ENCODE measurements around the gene FSTL4. TPM values are rescaled to one million over a fixed set of nuclear protein-coding genes. Genes with fewer than 3 reads are reported as not detected.

The FSTL4 gene
- total RNA-seq, 2 donors from 2014 or later: 4.5 to 10.1 TPM

DNA sequence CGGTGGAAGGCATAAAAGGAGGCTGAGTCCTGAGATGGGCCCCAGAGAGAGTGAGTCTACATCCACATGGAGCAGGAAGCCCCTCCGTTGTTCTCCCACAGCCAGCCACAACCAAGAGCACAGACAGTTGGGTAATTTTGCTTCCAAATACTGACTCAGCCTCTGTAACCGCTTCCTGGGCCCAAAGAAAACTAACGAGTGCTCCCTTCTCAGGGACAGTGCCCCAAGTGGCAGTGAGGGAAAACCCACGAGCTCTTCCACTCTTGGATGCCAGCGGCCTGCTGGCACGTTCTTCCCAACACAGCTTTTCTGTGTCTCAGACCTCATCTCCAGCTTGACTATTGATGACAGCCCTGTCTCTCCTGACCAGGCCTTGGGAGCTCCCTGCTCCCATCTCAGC lies 207.6 kb downstream of the FSTL4 start:
- Histone ChIP-seq H3K9me3 (no peaks in the 10 kb centered on the region), H3K4me1 (replicated peaks) (no peaks in the 10 kb centered on the region), H3K36me3 (no peaks in the 10 kb centered on the region), H3K4me3 (no peak overlapping the region), H3K27ac (no peak overlapping the region), H3K27me3 (replicated peaks; ENCODE audit: insufficient read depth) (no peaks in the 10 kb centered on the region)
- 88% methylated on average over 7 of the region's 7 CpGs for WGBS
- TF ChIP-seq POLR2A (IDR thresholded peaks at IDR 0.05) (no peak), POLR2AphosphoS5 (IDR thresholded peaks at IDR 0.05) (no peak), CTCF (IDR thresholded peaks at IDR 0.05) (no peak)
- no peak for DNase-seq (ENCODE audit: low spot score)
- intact Hi-C loops (cut with DNase I): no loop called here

- intact Hi-C loops (cut with DNase I): no loop called here
- Histone ChIP-seq H3K36me3 (no peaks in the 10 kb centered on the region), H3K4me1 (replicated peaks) (no peaks in the 10 kb centered on the region), H3K27ac (no peak overlapping the region), H3K9me3 (no peaks in the 10 kb centered on the region), H3K27me3 (replicated peaks; ENCODE audit: insufficient read depth) (no peaks in the 10 kb centered on the region), H3K4me3 (no peak overlapping the region)
- WGBS: 98% methylated on average over 5 of the region's 5 CpGs
- no peak for DNase-seq (ENCODE audit: low spot score)
- TF ChIP-seq POLR2AphosphoS5 (IDR thresholded peaks at IDR 0.05) (no peak), CTCF (IDR thresholded peaks at IDR 0.05) (no peak), POLR2A (IDR thresholded peaks at IDR 0.05) (no peak)
Measured at GRCh38 chr5:133403741-133404364, 208.5 kb downstream of the FSTL4 start.

GRCh38 chr5:133402775-133403174 lies 209.6 kb downstream of the FSTL4 start:
- no peak overlapping the region for H3K4me3 ChIP-seq
- intact Hi-C loops (cut with DNase I): no loop called here
- DNase-seq (ENCODE audit: low spot score): no peak
- no peaks in the 10 kb centered on the region for H3K4me1 ChIP-seq (replicated peaks)
- no peak overlapping the region for H3K27ac ChIP-seq
- 94% methylated on average over 12 of the region's 12 CpGs for WGBS
- TF ChIP-seq POLR2A (IDR thresholded peaks at IDR 0.05): no peak
- TF ChIP-seq CTCF (IDR thresholded peaks at IDR 0.05): no peak
- TF ChIP-seq POLR2AphosphoS5 (IDR thresholded peaks at IDR 0.05): no peak
- H3K36me3 ChIP-seq: no peaks in the 10 kb centered on the region
- H3K27me3 ChIP-seq (replicated peaks; ENCODE audit: insufficient read depth): no peaks in the 10 kb centered on the region
- no peaks in the 10 kb centered on the region for H3K9me3 ChIP-seq

- no peak overlapping the region for H3K27ac ChIP-seq
- no peak for TF ChIP-seq CTCF (IDR thresholded peaks at IDR 0.05)
- TF ChIP-seq POLR2A (IDR thresholded peaks at IDR 0.05): no peak
- no peak for TF ChIP-seq POLR2AphosphoS5 (IDR thresholded peaks at IDR 0.05)
- H3K4me1 ChIP-seq (replicated peaks): no peaks in the 10 kb centered on the region
- intact Hi-C loops (cut with DNase I): no loop called here
- H3K9me3 ChIP-seq: no peaks in the 10 kb centered on the region
- no peaks in the 10 kb centered on the region for H3K27me3 ChIP-seq (replicated peaks; ENCODE audit: insufficient read depth)
- 89% methylated on average over 9 of the region's 9 CpGs for WGBS
- DNase-seq (ENCODE audit: low spot score): no peak
- H3K36me3 ChIP-seq: no peaks in the 10 kb centered on the region
- no peak overlapping the region for H3K4me3 ChIP-seq
Measured at GRCh38 chr5:133401731-133402347, 210.5 kb downstream of the FSTL4 start.

- intact Hi-C loops (cut with DNase I): no loop called here
- H3K4me1 ChIP-seq (replicated peaks): no peaks in the 10 kb centered on the region
- no peaks in the 10 kb centered on the region for H3K9me3 ChIP-seq
Measured at GRCh38 chr5:133400831-133401351, 211.4 kb downstream of the FSTL4 start.

More at GRCh38 chr5:133400831-133401351, 211.4 kb downstream of the FSTL4 start:
- Histone ChIP-seq H3K27ac (no peak overlapping the region), H3K4me3 (no peak overlapping the region), H3K27me3 (replicated peaks; ENCODE audit: insufficient read depth) (no peaks in the 10 kb centered on the region), H3K36me3 (no peaks in the 10 kb centered on the region)
- WGBS: 54% methylated on average over 10 of the region's 10 CpGs
- no peak for TF ChIP-seq CTCF (IDR thresholded peaks at IDR 0.05)
- no peak for TF ChIP-seq POLR2A (IDR thresholded peaks at IDR 0.05)
- TF ChIP-seq POLR2AphosphoS5 (IDR thresholded peaks at IDR 0.05): no peak
- no peak for DNase-seq (ENCODE audit: low spot score)

Measured in prostate gland (tissue), 2 donors.